HEK293T (cell line): ENCODE data around the gene DLD.

ENCODE experiments used
- BHLHE40 ChIP-seq: fragments of 450-650 bp; IDR thresholded peaks from 2 replicates; pipeline ENCODE4 v1.6.1; 2016; ENCODE audit warnings: mild to moderate bottlenecking, moderate library complexity, borderline replicate concordance
- NFRKB ChIP-seq: fragments of 450-650 bp; IDR thresholded peaks from 2 replicates; pipeline ENCODE4 v1.6.1; 2016; ENCODE audit warnings: mild to moderate bottlenecking, moderate library complexity

DNA sequence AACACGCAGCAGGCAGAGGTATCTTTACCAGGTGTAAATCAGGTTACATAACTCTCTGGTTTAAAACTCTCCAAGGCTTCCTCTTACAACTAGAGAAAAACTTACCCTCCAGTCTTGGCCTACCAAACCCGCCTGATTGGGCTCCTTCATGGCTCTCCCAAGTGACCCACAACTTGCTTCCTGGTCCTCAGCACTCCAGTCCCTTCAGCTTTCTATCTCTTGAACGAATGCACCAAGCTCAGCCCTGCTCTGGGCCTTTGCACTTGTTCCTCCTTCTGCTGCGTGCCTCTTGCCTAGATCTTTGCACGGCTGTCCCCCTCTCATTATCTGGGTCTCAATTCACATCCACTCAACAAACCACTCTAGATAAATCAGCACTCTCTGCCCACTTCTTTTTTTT, 32.7 kb upstream of the DLD start:
- no peak for TF ChIP-seq BHLHE40
- no peak for TF ChIP-seq NFRKB
